EH (cell line): Measurements from ENCODE around the gene FST.

Experiments used
- DNase-seq: peaks from one replicate; pipeline ENCODE4 v3.0.0-alpha.2; 2015; ENCODE audit warnings: low read depth

The FST gene

DNA sequence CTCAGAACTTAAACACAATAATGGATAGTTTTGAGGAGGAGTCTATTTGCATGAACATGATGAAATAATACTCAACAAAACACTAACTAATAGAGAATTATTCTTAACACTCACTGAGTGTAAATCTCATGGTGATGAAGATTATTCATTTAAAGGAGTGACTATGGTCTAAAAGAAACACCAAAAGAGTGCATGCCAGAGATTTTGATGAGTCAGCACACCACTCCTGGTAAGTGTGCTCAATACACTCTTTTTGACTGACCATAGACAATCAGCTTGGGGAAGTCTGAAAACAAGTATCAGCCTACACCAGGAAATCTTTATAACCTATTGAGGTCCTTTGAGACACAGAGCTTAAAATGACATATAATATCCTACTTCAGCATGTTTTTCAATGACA lies 6.8 kb upstream of the FST start:
- DNase-seq, result no peak

- no peak for DNase-seq
Observed at GRCh38 chr5:53475320-53475719, 5.1 kb upstream of the FST start.

DNA sequence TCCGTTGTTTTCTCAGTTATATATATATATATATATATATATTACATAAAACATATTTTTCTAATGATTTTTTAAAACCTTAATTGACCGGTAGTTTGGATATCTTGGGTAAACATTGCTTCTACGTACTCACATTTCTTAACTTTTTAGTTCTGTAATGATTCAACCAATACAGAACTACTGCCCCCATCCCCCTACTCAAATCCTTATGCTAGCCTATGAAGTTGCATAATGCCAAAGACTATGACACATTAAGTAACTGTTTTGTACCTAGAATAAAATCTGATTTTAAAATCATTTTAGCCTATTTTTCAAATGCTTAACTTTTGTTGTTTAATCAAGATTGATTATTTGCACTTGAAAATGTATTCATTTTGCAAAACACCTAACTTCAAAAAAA lies 4.4 kb upstream of the FST start:
- no peak for DNase-seq

- no peak for DNase-seq
Observed at GRCh38 chr5:53476531-53477480, 3.6 kb upstream of the FST start.

- peak; percentile 73 for DNase-seq
Observed at GRCh38 chr5:53478411-53479044, 1.9 kb upstream of the FST start.

DNA sequence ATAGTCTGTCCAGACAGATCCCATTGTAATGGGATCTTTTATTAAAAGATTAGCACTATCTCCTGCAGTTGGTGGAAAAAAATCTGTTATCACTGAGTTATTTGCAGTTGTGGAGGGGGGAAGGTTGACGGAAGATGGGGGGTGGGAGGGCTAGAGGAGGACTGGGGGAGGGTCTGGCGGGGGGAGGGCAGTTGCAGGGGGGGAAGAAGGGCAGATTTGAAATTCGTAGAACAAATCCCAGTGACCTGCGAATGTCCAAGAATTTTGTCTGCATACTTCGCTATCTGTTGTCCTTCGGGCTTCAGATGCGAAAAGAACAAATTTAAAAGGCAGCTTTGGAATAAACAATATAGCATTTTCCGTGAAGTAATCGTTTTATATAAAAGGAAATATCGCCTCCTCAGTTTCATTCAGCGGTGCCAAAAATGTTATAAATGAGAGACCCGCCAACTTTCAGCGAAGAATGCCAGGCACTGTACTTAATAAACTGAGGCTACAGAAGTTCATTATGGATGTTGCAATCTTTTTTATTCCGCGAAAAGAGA lies 1.3 kb upstream of the FST start:
- no peak for DNase-seq

DNA sequence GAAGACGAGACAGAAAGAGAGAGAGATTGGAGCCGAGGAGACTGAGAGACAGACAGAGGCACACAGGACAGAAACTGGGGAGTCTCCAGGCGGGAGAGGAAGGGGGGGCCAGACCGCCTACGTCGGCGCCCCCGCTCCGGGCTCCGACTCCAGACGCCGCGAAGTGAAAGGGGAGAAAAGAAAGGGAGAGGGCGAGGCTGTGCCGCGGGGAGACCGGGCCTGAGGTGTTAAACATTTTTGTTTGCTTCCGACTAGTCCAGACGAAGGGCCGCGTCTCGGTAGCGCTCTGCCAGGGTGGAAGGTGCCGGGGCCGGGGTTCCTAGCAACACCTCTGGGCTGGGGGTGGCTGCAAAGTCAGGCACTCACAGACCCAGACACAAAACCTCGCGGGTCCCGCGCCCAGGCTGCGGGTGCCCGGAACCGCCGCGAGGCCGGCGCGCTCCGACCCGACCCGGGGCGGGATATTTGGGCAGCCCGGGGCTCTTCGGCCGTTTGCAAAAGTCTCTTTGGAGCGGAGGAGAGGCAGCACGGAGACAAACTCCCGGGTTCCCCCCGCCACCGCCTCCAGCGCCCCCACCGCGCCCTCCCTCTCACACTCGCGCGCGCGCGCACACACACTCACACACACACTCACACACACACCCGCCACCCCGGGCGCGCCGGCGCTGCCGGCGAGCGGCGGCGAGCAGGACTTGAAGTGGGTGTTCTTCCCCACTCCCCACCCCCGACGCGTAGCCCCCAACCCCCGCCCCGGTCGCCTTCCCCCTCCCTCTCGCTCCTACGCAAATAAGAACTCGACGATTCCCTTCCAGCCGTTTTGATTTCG lies 626 bp upstream of the FST start:
- DNase-seq, result peak; percentile 58

- DNase-seq, result peak; percentile 57
Observed at GRCh38 chr5:53481159-53481886, 894 bp downstream of the FST start.

GRCh38 chr5:53481887-53482716 lies 1.7 kb downstream of the FST start:
- DNase-seq, result peak; percentile 80

GRCh38 chr5:53482717-53483638 lies 2.5 kb downstream of the FST start:
- peak; percentile 42 for DNase-seq

DNA sequence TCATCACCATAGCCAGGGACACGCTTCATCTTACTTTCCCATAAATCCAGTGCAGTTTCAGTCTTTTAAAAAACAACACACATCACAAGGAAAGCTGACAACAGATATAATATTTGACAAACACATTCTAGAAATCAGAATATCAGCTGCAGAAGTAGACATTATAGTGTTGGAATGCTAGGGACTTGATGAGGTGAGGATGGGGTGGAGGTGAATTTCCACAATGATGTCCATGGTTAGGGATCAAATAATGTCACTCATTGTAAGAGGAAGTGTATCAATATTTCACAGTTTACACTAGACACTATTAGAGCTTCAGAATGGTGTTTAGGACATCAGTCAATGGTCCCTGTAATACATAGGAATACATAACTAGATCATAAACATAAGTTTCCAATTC lies 7.0 kb downstream of the FST start:
- no peak for DNase-seq

GRCh38 chr5:53488195-53488722 lies 7.8 kb downstream of the FST start:
- no peak for DNase-seq

- peak; percentile 93 for DNase-seq
Observed at GRCh38 chr5:53490747-53491146, 10.3 kb downstream of the FST start.

GRCh38 chr5:53501054-53501453 lies 20.6 kb downstream of the FST start:
- DNase-seq, result no peak

GRCh38 chr5:53503562-53504218 lies 23.3 kb downstream of the FST start:
- DNase-seq, result peak; percentile 22

- DNase-seq, result no peak
Observed at GRCh38 chr5:53507013-53507412, 26.6 kb downstream of the FST start.

DNA sequence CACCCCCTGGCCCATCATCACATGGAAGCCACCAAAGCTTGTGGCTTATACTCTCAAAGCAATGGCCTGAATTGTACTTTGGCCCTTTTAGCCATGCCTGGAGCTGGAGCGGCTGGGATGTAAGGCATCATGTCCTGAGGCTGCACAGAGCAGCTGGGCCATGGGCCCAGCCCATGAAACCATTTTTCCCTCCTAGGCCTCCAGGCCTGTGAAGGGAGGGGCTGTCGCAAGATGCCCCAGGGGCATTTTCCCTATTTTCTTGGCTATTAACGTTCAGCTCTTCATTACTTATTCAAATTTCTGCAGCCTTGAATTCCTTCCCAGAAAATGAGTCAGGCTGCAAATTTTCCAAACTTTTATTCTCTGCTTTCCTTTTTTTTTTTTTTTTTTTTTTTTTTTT lies 27.7 kb downstream of the FST start:
- DNase-seq, result peak; percentile 64

GRCh38 chr5:53512539-53512938 lies 32.1 kb downstream of the FST start:
- DNase-seq, result no peak

GRCh38 chr5:53515988-53516387 lies 35.6 kb downstream of the FST start:
- DNase-seq, result no peak
